Mucosa of stomach (tissue), 1 donor: ENCODE measurements around the gene ALK.

ENCODE experiments used
- H3K27me3 ChIP-seq: one replicate; pipeline ENCODE4 v1.7.0; 2013; ENCODE audit warnings: mild to moderate bottlenecking, low read length; ENCODE audit not compliant: control insufficient read depth, insufficient read depth
- H3K36me3 ChIP-seq: one replicate; pipeline ENCODE4 v1.7.0; 2013; ENCODE audit warnings: low read length; ENCODE audit not compliant: control insufficient read depth, insufficient read depth
- H3K4me1 ChIP-seq: one replicate; pipeline ENCODE4 v1.7.0; 2013; ENCODE audit warnings: mild to moderate bottlenecking, low read length; ENCODE audit not compliant: control insufficient read depth, insufficient read depth
- H3K4me3 ChIP-seq: one replicate; pipeline ENCODE4 v1.7.0; 2013; ENCODE audit warnings: low read length
- H3K9ac ChIP-seq: one replicate; pipeline ENCODE4 v1.7.0; 2013; ENCODE audit warnings: mild to moderate bottlenecking, low read length, moderate library complexity
- H3K9me3 ChIP-seq: one replicate; pipeline ENCODE4 v1.7.0; 2013; ENCODE audit warnings: mild to moderate bottlenecking, low read length, moderate library complexity; ENCODE audit not compliant: control insufficient read depth
- donor health status: Pancreatic carcinoma.

The ALK gene

GRCh38 chr2:29718076-29718686 is 203.2 kb downstream of the ALK start:
- H3K9me3 ChIP-seq = no peaks in the 10 kb centered on the region
- H3K4me3 ChIP-seq = no peak overlapping the region
- H3K4me1 ChIP-seq = peaks cover 24% of the 10 kb centered on the region
- H3K9ac ChIP-seq = no peak overlapping the region
- no peaks in the 10 kb centered on the region for H3K27me3 ChIP-seq
- no peaks in the 10 kb centered on the region for H3K36me3 ChIP-seq

- H3K4me1 ChIP-seq = peaks cover 17% of the 10 kb centered on the region
- no peak overlapping the region for H3K9ac ChIP-seq
- no peaks in the 10 kb centered on the region for H3K9me3 ChIP-seq
- H3K36me3 ChIP-seq = no peaks in the 10 kb centered on the region
- H3K4me3 ChIP-seq = no peak overlapping the region
- no peaks in the 10 kb centered on the region for H3K27me3 ChIP-seq
These were observed 205.7 kb downstream of the ALK start for GRCh38 chr2:29715655-29716054.

- Histone ChIP-seq H3K9me3 (no peaks in the 10 kb centered on the region), H3K27me3 (no peaks in the 10 kb centered on the region), H3K4me1 (peaks cover 17% of the 10 kb centered on the region), H3K9ac (no peak overlapping the region), H3K36me3 (no peaks in the 10 kb centered on the region), H3K4me3 (no peak overlapping the region)
These were observed 207.1 kb downstream of the ALK start for GRCh38 chr2:29714333-29714732.

- Histone ChIP-seq H3K9me3 (no peaks in the 10 kb centered on the region), H3K36me3 (no peaks in the 10 kb centered on the region), H3K9ac (no peak overlapping the region), H3K4me3 (no peak overlapping the region), H3K27me3 (no peaks in the 10 kb centered on the region), H3K4me1 (no peaks in the 10 kb centered on the region)
These were observed 215.1 kb downstream of the ALK start for GRCh38 chr2:29706171-29706720.

GRCh38 chr2:29705616-29706015 is 215.8 kb downstream of the ALK start:
- no peaks in the 10 kb centered on the region for H3K4me1 ChIP-seq
- H3K4me3 ChIP-seq = no peak overlapping the region
- H3K36me3 ChIP-seq = no peaks in the 10 kb centered on the region
- no peak overlapping the region for H3K9ac ChIP-seq
- H3K27me3 ChIP-seq = no peaks in the 10 kb centered on the region
- H3K9me3 ChIP-seq = no peaks in the 10 kb centered on the region

GRCh38 chr2:29703336-29703735 is 218.1 kb downstream of the ALK start:
- Histone ChIP-seq H3K36me3 (no peaks in the 10 kb centered on the region), H3K27me3 (no peaks in the 10 kb centered on the region), H3K4me1 (no peaks in the 10 kb centered on the region), H3K9me3 (no peaks in the 10 kb centered on the region), H3K4me3 (no peak overlapping the region), H3K9ac (no peak overlapping the region)

- Histone ChIP-seq H3K36me3 (no peaks in the 10 kb centered on the region), H3K4me1 (no peaks in the 10 kb centered on the region), H3K9ac (no peak overlapping the region), H3K27me3 (no peaks in the 10 kb centered on the region), H3K9me3 (no peaks in the 10 kb centered on the region), H3K4me3 (no peak overlapping the region)
These were observed 219.1 kb downstream of the ALK start for GRCh38 chr2:29702276-29702675.

- H3K9me3 ChIP-seq = no peaks in the 10 kb centered on the region
- no peak overlapping the region for H3K4me3 ChIP-seq
- H3K9ac ChIP-seq = no peak overlapping the region
- H3K36me3 ChIP-seq = no peaks in the 10 kb centered on the region
- no peaks in the 10 kb centered on the region for H3K4me1 ChIP-seq
- H3K27me3 ChIP-seq = no peaks in the 10 kb centered on the region
These were observed 220.8 kb downstream of the ALK start for GRCh38 chr2:29700560-29700959.

- no peaks in the 10 kb centered on the region for H3K9me3 ChIP-seq
- H3K36me3 ChIP-seq = no peaks in the 10 kb centered on the region
- H3K4me3 ChIP-seq = no peak overlapping the region
- no peaks in the 10 kb centered on the region for H3K4me1 ChIP-seq
- no peak overlapping the region for H3K9ac ChIP-seq
- H3K27me3 ChIP-seq = no peaks in the 10 kb centered on the region
These were observed 222.3 kb downstream of the ALK start for GRCh38 chr2:29699045-29699444.

GRCh38 chr2:29698216-29698615 is 223.2 kb downstream of the ALK start:
- H3K4me1 ChIP-seq = no peaks in the 10 kb centered on the region
- H3K9me3 ChIP-seq = no peaks in the 10 kb centered on the region
- no peaks in the 10 kb centered on the region for H3K27me3 ChIP-seq
- H3K9ac ChIP-seq = no peak overlapping the region
- H3K4me3 ChIP-seq = no peak overlapping the region
- no peaks in the 10 kb centered on the region for H3K36me3 ChIP-seq

GRCh38 chr2:29697715-29698114 is 223.7 kb downstream of the ALK start:
- Histone ChIP-seq H3K36me3 (no peaks in the 10 kb centered on the region), H3K9ac (no peak overlapping the region), H3K27me3 (no peaks in the 10 kb centered on the region), H3K4me3 (no peak overlapping the region), H3K9me3 (no peaks in the 10 kb centered on the region), H3K4me1 (no peaks in the 10 kb centered on the region)

- no peak overlapping the region for H3K4me3 ChIP-seq
- no peaks in the 10 kb centered on the region for H3K36me3 ChIP-seq
- no peaks in the 10 kb centered on the region for H3K4me1 ChIP-seq
- no peaks in the 10 kb centered on the region for H3K9me3 ChIP-seq
- H3K27me3 ChIP-seq = no peaks in the 10 kb centered on the region
- no peak overlapping the region for H3K9ac ChIP-seq
These were observed 224.2 kb downstream of the ALK start for GRCh38 chr2:29697181-29697580.

GRCh38 chr2:29694741-29695140 is 226.6 kb downstream of the ALK start:
- H3K27me3 ChIP-seq = no peaks in the 10 kb centered on the region
- H3K4me3 ChIP-seq = no peak overlapping the region
- no peaks in the 10 kb centered on the region for H3K36me3 ChIP-seq
- no peaks in the 10 kb centered on the region for H3K9me3 ChIP-seq
- H3K9ac ChIP-seq = no peak overlapping the region
- H3K4me1 ChIP-seq = no peaks in the 10 kb centered on the region
